HT1080 (cell line): ENCODE data around the gene RPTOR. TPM values are rescaled to one million over a fixed set of nuclear protein-coding genes. Genes with fewer than 3 reads are reported as not detected.
A peak's percentile ranks its signal among the peaks of the same experiment; 100 is the strongest.

Experiments
- DNase-seq: peaks from one replicate; pipeline ENCODE4 v3.0.0-alpha.2; 2015; ENCODE audit warnings: low read depth
- total RNA-seq: library from RNA; depleted of rRNA; stranded (reverse); fragments of >200 nt; shearing (Covaris generic); gene quantifications from 2 replicates; pipeline ENCODE4 v1.2.3, GENCODE V29; 2014

RPTOR gene
- total RNA-seq, 1 experiment from 2014 or later = 18.5 TPM

DNA sequence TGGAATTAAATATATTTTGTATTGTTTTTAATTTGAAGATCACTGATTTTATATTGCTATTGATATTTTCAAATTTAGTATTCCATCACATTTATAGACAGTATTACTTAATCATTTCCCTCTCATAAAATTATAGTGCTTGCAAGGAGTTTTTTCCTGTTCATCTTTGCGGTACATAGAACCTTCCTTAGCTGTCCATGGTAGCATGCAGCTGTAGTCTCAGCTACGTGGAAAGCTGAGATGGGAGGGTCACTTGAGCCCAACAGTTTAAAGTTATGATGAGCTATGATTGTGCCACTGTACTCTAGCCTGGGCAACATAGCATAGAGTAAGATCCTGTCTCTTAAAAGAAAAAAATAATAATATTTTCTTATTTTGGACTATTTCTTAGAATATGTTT is 231.2 kb downstream of the RPTOR start:
- no peak for DNase-seq

DNA sequence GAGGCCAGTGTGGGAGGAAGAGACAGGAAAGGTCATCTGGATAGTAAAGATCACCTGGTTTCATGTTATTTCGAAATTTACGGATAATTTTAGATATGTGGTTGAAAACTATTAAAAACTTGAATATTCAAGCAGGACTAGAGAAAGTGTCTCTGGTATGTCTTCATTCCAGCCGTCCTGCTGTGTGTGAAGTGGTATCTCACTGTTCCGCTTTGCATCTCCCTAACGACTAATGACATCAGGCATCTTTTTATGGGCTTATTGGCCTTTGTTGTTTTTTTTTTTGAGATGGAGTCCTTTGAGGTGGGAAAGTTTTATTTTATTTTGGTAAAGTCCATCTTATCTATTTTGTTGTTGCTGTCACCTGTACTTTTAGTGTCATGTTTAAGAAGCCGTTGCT is 232.6 kb downstream of the RPTOR start:
- DNase-seq = no peak

- DNase-seq = no peak
Measured at GRCh38 chr17:80778716-80779115, 234.1 kb downstream of the RPTOR start.

DNA sequence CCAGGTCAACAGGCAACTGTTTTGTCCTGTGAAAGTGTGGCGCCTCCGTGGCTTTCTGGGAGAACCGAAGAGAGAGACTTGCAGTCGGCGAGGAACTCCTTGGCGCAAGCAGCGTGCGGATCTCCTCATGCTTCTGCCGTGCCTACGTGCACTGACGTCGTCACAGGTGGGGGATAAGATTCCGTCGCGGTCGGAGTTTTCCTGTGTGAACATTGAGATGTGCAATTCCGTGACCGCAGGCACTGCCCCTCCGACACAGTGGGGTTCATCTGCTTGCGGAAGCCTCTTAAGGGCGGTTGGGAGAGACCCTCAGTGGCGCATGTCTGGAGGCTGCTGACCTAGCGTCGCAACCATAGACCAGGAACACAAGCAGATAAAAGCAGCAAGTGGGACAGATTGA is 234.7 kb downstream of the RPTOR start:
- no peak for DNase-seq

GRCh38 chr17:80779961-80780380 is 235.3 kb downstream of the RPTOR start:
- no peak for DNase-seq

- no peak for DNase-seq
Measured at GRCh38 chr17:80780381-80781198, 236.0 kb downstream of the RPTOR start.

DNA sequence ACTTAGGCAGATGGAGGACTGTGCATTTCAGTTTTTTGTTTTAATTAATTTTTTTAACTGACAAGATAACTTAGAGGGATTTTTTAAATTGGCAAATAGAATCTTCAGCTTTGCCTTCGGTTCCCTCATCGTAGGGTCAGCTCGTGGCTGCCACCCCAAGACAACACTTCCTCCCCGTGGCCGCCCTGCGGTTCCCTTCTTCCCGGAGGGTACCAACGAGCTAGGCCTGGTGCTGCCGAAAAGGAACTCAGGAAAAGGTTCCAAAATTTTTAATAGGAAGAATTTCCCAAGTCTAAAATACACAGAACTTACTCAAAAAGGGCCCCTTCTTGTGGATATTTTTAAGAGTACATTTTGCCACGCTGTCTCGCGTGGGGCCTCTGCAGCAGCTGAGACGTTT is 236.6 kb downstream of the RPTOR start:
- DNase-seq = no peak

GRCh38 chr17:80781807-80782277 is 237.2 kb downstream of the RPTOR start:
- no peak for DNase-seq

DNA sequence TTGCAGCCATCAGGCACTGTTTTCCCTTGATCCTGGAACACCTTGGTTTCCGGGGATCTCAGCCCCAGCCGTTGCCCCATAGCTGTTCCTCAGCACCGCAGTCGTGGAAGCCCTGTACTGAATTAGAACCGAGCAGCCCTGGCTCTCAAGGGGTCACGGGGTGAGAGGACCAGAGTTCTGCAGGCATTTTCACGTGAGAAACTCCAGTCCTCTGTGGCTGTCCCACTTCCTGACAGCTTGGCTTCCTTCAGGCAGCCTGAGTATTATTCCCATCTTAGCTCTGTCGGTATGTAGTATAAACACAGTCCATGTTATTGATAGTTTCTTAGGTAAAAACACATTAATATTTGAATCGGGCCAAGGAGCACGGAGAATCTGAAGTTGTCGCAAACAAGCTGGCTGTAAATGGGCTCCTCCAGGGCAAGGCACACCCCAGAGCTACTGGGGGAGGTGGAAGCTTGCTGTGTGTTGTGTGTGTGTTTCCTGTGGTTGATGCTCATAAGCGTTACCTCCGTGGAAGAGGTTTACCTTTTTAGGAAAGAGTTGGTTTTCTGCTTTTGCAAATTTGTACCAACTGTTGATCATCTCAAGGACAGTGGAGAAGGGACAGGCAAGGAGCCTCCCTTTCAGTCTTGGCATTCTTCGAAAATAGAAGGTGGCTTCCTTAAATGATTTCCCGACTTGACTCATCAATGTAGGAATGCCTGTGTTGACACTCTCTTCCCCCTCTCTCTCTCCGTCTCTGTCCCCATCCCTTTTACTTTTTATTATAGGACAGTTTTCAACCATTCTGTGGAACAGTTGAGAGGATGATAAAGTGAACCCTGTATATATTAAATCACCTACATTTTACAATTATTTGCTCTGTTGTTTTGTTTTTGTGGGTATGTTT is 238.1 kb downstream of the RPTOR start:
- peak; percentile 39 for DNase-seq

- no peak for DNase-seq
Measured at GRCh38 chr17:80783486-80783885, 238.8 kb downstream of the RPTOR start.

DNA sequence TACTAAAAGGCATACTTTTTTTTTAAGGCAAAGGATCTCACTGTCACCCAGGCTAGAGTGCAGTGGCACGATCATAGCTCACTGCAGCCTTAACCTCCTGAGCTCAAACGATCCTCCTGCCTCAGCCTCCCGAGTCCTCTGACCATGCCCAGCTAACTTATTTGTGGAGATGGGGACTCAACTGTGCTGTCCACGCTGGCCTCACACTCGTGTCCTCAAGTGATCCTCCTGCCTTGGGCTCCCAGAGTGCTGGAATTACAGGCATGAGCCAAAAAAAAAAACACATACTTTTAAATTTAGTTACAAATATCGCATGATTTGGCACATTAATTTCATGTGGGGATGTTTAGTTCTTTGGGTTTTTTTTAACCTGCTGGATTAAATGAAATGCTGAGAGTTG is 239.3 kb downstream of the RPTOR start:
- DNase-seq = no peak

- DNase-seq = no peak
Measured at GRCh38 chr17:80785477-80786178, 241.0 kb downstream of the RPTOR start.

- DNase-seq = no peak
Measured at GRCh38 chr17:80786470-80786869, 241.8 kb downstream of the RPTOR start.

- no peak for DNase-seq
Measured at GRCh38 chr17:80786887-80787286, 242.2 kb downstream of the RPTOR start.

GRCh38 chr17:80787881-80788280 is 243.2 kb downstream of the RPTOR start:
- DNase-seq = no peak

GRCh38 chr17:80789356-80789902 is 244.8 kb downstream of the RPTOR start:
- peak; percentile 89 for DNase-seq

DNA sequence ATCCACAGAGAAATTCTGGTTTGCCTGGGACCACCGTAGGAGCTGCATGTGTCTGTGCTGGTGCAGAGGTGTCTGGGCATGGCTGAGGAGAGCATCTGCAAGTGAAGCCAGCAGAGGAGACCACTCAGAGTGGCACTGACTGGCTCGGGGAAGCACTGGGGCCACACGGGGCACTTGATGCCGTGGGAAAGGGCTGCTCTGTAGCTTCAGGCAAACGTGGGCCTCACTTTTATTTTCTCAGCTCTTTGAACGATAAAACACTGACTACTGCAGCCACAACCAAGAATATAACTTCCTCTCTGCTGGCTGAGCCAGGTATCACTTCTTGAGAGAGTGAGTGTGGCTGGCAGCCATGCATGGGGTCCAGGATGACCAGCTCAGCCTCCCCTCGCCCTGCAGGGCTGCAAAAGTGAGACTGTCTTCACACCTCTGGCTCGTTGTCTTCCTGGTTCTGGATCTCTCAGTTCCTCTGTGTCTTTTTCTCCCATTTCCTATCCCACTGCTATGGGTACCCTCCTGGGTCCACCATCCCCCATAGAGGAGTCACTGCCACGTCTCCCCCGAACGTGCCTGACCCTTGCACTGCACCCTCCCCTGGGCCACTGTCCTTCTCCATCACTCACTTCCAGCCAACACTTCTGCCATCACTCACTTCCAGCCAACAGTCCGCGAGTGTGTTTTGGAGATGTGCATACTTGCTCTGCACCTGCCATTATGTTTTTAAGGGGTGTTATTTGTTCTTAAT is 245.6 kb downstream of the RPTOR start:
- peak; percentile 29 for DNase-seq

DNA sequence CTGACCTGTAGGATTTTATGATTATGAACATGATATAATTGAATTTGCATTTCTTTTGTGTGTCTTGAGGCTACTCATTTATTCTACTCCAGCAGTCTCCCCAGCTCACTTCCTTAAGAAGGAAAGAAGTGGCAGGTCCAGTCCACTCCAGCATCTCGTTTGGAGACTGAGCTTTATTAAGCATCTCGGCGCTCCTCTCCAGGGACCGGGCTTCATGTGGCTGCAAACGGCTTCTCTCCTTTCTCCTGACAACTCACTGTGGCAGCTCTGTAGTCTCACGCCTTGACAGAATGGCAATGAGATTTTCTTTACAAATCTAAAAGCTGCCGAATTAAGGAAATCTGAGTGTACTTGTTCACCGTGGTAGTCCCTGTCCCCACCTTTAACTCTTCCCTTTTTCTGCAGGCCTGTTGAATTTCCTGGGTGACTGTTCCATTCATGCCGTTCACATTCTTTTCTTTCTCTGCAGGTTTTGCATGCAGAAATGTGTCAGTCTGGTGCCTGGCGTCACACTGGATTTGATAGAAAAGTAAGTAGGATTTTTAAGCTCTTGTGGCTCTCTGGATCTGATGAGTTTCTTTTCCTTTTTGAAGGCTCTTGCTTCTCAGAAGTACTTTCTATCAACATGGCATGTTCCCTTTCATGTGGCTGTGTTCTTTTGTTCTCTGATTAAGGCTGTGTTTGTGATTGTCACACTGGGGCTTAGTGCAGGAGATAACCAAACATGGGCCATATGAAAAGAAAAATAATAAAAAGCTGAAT is 246.5 kb downstream of the RPTOR start:
- no peak for DNase-seq

DNA sequence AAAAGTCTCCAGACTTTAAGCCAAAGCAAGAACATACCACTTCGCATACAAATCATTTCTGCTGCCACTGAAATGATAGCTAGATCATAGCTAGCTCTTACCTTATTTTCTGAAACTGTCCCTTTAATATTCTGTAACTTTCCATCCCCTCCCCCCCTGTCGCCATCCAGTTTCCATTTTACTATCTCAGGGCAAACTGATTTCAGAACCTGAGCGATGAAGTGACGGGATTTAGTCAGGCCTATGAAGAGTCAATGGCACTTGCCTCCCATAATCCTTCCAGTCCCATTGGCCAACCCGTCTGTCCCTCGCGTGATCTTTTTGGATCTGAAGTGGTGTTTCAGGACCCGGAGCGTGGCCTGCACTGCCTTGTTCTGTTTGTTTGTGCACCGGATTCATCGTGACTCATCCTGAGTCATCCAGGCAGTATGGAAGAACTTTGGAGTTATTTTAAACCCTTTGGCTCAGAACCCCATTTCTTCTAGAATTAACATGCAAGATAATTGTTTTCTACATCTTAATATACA is 247.2 kb downstream of the RPTOR start:
- DNase-seq = peak; percentile 93

- DNase-seq = no peak
Measured at GRCh38 chr17:80792373-80792781, 247.7 kb downstream of the RPTOR start.
